WTC11 (cell line): ENCODE data around the gene ATF7IP. TPM values are rescaled to one million over a fixed set of nuclear protein-coding genes. Genes with fewer than 3 reads are reported as not detected.

Experiments used
- ATAC-seq: fragments of 200-7000 bp; cut with Tn5 transposase; 2 replicates; pipeline ENCODE4 v1.10.0; 2021; ENCODE audit warnings: mild to moderate bottlenecking, moderate library complexity
- CTCF ChIA-PET: fragments of 300-600 bp; sonication (Branson Sonifier 250); formaldehyde crosslinking; loops from one replicate; lab custom pipeline; 2021; ENCODE audit warnings: antibody characterized with exemption; lab: Charles Lee
- POLR2A ChIA-PET: fragments of 350-600 bp; sonication (Branson Sonifier 250); formaldehyde crosslinking; loops from one replicate; lab custom pipeline; 2021; ENCODE audit warnings: antibody characterized with exemption; lab: Charles Lee
- DNase-seq: peaks from one replicate; pipeline ENCODE4 v3.0.0; 2021; ENCODE audit warnings: low spot score
- H3K27ac Mint-ChIP-seq: 2 replicates; pipeline ENCODE4 v1.8.0; 2021; ENCODE audit warnings: mixed read lengths
- H3K27me3 Mint-ChIP-seq: 2 replicates; pipeline ENCODE4 v1.8.0; 2021; ENCODE audit warnings: low read depth, mild to moderate bottlenecking, moderate library complexity, mixed read lengths
- H3K36me3 Mint-ChIP-seq: 2 replicates; pipeline ENCODE4 v1.8.0; 2021; ENCODE audit warnings: mixed read lengths
- H3K4me1 Mint-ChIP-seq: 2 replicates; pipeline ENCODE4 v1.8.0; 2022; ENCODE audit warnings: mixed read lengths
- H3K4me3 Mint-ChIP-seq: 2 replicates; pipeline ENCODE4 v1.8.0; 2021; ENCODE audit warnings: mild to moderate bottlenecking, moderate library complexity, mixed read lengths
- H3K9me3 Mint-ChIP-seq: 2 replicates; pipeline ENCODE4 v1.8.0; 2021; ENCODE audit warnings: mixed read lengths
- AFF4 ChIP-seq: sonication (generic); formaldehyde crosslinking; IDR thresholded peaks from 2 replicates; pipeline ENCODE4 v1.8.1; 2023; ENCODE audit warnings: mild to moderate bottlenecking, missing genetic modification reagents, borderline replicate concordance
- AR ChIP-seq: fragments of 250-450 bp; sonication (Bioruptor Pico); IDR thresholded peaks from 2 replicates; pipeline ENCODE4 v1.9.0; 2021; ENCODE audit warnings: mild to moderate bottlenecking
- ATF1 ChIP-seq: sonication (generic); formaldehyde crosslinking; IDR thresholded peaks from 2 replicates; pipeline ENCODE4 v1.8.1; 2023; ENCODE audit warnings: mild to moderate bottlenecking, moderate library complexity, missing genetic modification reagents
- EMX1 ChIP-seq: fragments of 250-450 bp; sonication (Bioruptor Pico); IDR thresholded peaks from 2 replicates; pipeline ENCODE4 v1.8.0; 2021; ENCODE audit warnings: mild to moderate bottlenecking
- ESRRA ChIP-seq: sonication (generic); formaldehyde crosslinking; IDR thresholded peaks from 2 replicates; pipeline ENCODE4 v1.8.1; 2022; ENCODE audit warnings: mild to moderate bottlenecking, missing genetic modification reagents, borderline replicate concordance
- GRHL2 ChIP-seq: fragments of 250-450 bp; sonication (Bioruptor Pico); IDR thresholded peaks from 2 replicates; pipeline ENCODE4 v1.8.0; 2022; ENCODE audit warnings: mild to moderate bottlenecking, moderate library complexity; ENCODE audit not compliant: insufficient replicate concordance, severe bottlenecking
- JUN ChIP-seq: sonication (generic); formaldehyde crosslinking; IDR thresholded peaks from 2 replicates; pipeline ENCODE4 v1.8.0; 2023; ENCODE audit warnings: mild to moderate bottlenecking, missing genetic modification reagents
- NFE2L1 ChIP-seq: sonication (generic); formaldehyde crosslinking; IDR thresholded peaks from 2 replicates; pipeline ENCODE4 v1.8.1; 2023; ENCODE audit warnings: missing genetic modification reagents
- NR2C2 ChIP-seq: sonication (generic); formaldehyde crosslinking; IDR thresholded peaks from 2 replicates; pipeline ENCODE4 v1.8.0; 2022; ENCODE audit warnings: mild to moderate bottlenecking, missing genetic modification reagents
- RELA ChIP-seq: sonication (generic); formaldehyde crosslinking; IDR thresholded peaks from 2 replicates; pipeline ENCODE4 v1.8.1; 2022; ENCODE audit warnings: missing genetic modification reagents, mild to moderate bottlenecking, borderline replicate concordance
- SMAD3 ChIP-seq: sonication (generic); formaldehyde crosslinking; IDR thresholded peaks from 2 replicates; pipeline ENCODE4 v1.8.0; 2022; ENCODE audit warnings: missing genetic modification reagents, mild to moderate bottlenecking, borderline replicate concordance
- SMAD4 ChIP-seq: sonication (generic); formaldehyde crosslinking; IDR thresholded peaks from 2 replicates; pipeline ENCODE4 v1.8.0; 2022; ENCODE audit warnings: mild to moderate bottlenecking, missing genetic modification reagents
- TEAD1 ChIP-seq: sonication (generic); formaldehyde crosslinking; IDR thresholded peaks from 2 replicates; pipeline ENCODE4 v1.8.0; 2022; ENCODE audit warnings: mild to moderate bottlenecking, missing genetic modification reagents
- TEAD4 ChIP-seq: sonication (generic); formaldehyde crosslinking; IDR thresholded peaks from 2 replicates; pipeline ENCODE4 v1.8.0; 2022; ENCODE audit warnings: mild to moderate bottlenecking, missing genetic modification reagents
- USF2 ChIP-seq: sonication (generic); formaldehyde crosslinking; IDR thresholded peaks from 2 replicates; pipeline ENCODE4 v1.8.1; 2023; ENCODE audit warnings: mild to moderate bottlenecking, missing genetic modification reagents, moderate library complexity
- ZNF121 ChIP-seq: sonication (generic); formaldehyde crosslinking; IDR thresholded peaks from 2 replicates; pipeline ENCODE4 v1.8.0; 2023; ENCODE audit warnings: missing genetic modification reagents
- ZNF423 ChIP-seq: fragments of 250-450 bp; sonication (Bioruptor Pico); IDR thresholded peaks from 2 replicates; pipeline ENCODE4 v2.1.2; 2022; ENCODE audit warnings: mild to moderate bottlenecking, moderate library complexity
- total RNA-seq: library from RNA; stranded (reverse); gene quantifications from 3 replicates; pipeline ENCODE4 v1.2.3, GENCODE V29; 2021
- TF ChIP-seq, protein P1 (sequence below): fragments of 250-450 bp; sonication (Bioruptor Pico); IDR thresholded peaks from 2 replicates; pipeline ENCODE4 v1.9.0; 2021; ENCODE audit warnings: mild to moderate bottlenecking
- TF ChIP-seq, protein P2 (sequence below): sonication (generic); formaldehyde crosslinking; conservative IDR thresholded peaks from 2 replicates; pipeline ENCODE4 v1.8.1; 2023; ENCODE audit warnings: mild to moderate bottlenecking, low read depth, missing genetic modification reagents, moderate library complexity

ATF7IP gene
- total RNA-seq, 1 experiment from 2014 or later = 141 TPM

- no peak for TF ChIP-seq SMAD3 (CRISPR knock-in tag)
- no peak for TF ChIP-seq ZNF423 (CRISPR knock-in tag)
- TF ChIP-seq ATF1 (CRISPR knock-in tag) = no peak
- no peak for TF ChIP-seq AFF4
- no peak for TF ChIP-seq NR2C2
- TF ChIP-seq SMAD4 (CRISPR knock-in tag) = no peak
- TF ChIP-seq, protein P1, sequence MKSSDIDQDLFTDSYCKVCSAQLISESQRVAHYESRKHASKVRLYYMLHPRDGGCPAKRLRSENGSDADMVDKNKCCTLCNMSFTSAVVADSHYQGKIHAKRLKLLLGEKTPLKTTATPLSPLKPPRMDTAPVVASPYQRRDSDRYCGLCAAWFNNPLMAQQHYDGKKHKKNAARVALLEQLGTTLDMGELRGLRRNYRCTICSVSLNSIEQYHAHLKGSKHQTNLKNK (CRISPR knock-in tag) = no peak
- TF ChIP-seq RELA (CRISPR knock-in tag) = no peak
- no peak for TF ChIP-seq NFE2L1 (CRISPR knock-in tag)
- TF ChIP-seq TEAD1 (CRISPR knock-in tag) = no peak
- TF ChIP-seq TEAD4 = no peak
- no peak for TF ChIP-seq AR (CRISPR knock-in tag)
- TF ChIP-seq, protein P2, sequence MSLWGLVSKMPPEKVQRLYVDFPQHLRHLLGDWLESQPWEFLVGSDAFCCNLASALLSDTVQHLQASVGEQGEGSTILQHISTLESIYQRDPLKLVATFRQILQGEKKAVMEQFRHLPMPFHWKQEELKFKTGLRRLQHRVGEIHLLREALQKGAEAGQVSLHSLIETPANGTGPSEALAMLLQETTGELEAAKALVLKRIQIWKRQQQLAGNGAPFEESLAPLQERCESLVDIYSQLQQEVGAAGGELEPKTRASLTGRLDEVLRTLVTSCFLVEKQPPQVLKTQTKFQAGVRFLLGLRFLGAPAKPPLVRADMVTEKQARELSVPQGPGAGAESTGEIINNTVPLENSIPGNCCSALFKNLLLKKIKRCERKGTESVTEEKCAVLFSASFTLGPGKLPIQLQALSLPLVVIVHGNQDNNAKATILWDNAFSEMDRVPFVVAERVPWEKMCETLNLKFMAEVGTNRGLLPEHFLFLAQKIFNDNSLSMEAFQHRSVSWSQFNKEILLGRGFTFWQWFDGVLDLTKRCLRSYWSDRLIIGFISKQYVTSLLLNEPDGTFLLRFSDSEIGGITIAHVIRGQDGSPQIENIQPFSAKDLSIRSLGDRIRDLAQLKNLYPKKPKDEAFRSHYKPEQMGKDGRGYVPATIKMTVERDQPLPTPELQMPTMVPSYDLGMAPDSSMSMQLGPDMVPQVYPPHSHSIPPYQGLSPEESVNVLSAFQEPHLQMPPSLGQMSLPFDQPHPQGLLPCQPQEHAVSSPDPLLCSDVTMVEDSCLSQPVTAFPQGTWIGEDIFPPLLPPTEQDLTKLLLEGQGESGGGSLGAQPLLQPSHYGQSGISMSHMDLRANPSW (CRISPR knock-in tag) = no peak
- no peak for TF ChIP-seq EMX1 (CRISPR knock-in tag)
Measured at GRCh38 chr12:14393751-14394150, 28.3 kb downstream of the ATF7IP start (continued).

DNA sequence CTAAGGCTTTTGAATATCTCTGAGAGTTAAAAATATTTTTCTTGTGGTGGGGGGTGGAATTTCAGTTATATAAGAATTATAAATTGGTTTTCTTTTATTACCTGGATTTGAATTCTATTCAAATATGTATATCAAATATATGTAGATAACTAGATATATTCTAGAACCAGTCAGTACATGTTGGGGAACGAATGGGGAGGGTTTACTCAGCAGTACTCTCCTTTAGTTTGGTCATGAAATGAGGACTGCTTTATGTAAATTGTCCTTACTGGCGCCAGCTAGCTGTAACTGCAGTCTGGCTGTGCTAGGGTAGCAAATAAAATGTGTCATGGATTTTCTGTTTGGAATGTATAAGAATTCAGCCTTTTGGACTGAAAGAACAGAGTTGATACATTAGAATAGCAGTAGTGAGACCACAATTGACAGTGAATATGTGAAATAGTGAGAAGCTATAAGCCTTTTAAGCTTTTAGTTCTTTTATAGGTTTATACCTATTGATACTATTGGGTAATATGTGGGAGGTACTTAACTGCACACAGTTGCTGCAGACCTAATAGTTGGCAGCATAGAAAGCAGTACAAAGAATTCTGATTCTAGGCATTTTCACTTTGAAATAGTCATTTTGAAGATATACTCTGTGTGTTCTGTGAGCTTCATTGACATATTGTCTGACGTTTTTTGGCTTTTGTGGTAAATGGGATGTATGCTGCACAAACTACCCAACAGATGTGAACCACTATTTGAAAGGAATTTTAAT, 29.0 kb downstream of the ATF7IP start:
- peaks cover 84% of the 10 kb centered on the region for H3K4me1 Mint-ChIP-seq
- peaks cover 4% of the 10 kb centered on the region for H3K36me3 Mint-ChIP-seq
- no peaks in the 10 kb centered on the region for H3K27me3 Mint-ChIP-seq
- ChIA-PET CTCF (interaction anchor here (0.9 to 2.1 kb wide), 5 partner anchors 23 to 156 kb away, joined by 3 to 6 read pairs (median 3); partner anchors contain the start of gene ATF7IP), POLR2A (interaction anchor here (0.6 to 2.6 kb wide), 6 partner anchors 10 to 136 kb away, joined by 3 to 16 read pairs (median 4); partner anchors contain the start of gene ATF7IP)
- DNase-seq (no peak), ATAC-seq (peak; percentile 94)
- peak overlapping the region; percentile 42 for H3K4me3 Mint-ChIP-seq
- H3K9me3 Mint-ChIP-seq = peaks cover 5% of the 10 kb centered on the region
- H3K27ac Mint-ChIP-seq = peak overlapping the region; percentile 97
- TF ChIP-seq ESRRA = no peak
- TF ChIP-seq GRHL2 (CRISPR knock-in tag) = no peak
- TF ChIP-seq USF2 (CRISPR knock-in tag) = no peak
- TF ChIP-seq JUN (CRISPR knock-in tag) = no peak
- TF ChIP-seq AR (CRISPR knock-in tag) = no peak
- no peak for TF ChIP-seq TEAD4
- TF ChIP-seq ZNF121 (CRISPR knock-in tag) = peak; percentile 53; the same call in 1 of the 2 replicates
